ENCODE data around the gene COL24A1.
"Not testable (repeated sequence)": the region's sequence is repeated elsewhere in the genome, so short reads cannot be mapped to it uniquely, and the experiment has no call there.

COL24A1 gene

GRCh38 chr1:85867189-85867588 is 289.4 kb downstream of the COL24A1 start:
- no peak for DNase-seq

- no peak for DNase-seq
Measured at GRCh38 chr1:85865213-85865612, 291.4 kb downstream of the COL24A1 start.

GRCh38 chr1:85864727-85865126 is 291.8 kb downstream of the COL24A1 start:
- no peak for DNase-seq

- DNase-seq: not testable (repeated sequence)
Measured at GRCh38 chr1:85863639-85864038, 292.9 kb downstream of the COL24A1 start.

- DNase-seq: no peak
Measured at GRCh38 chr1:85862456-85862855, 294.1 kb downstream of the COL24A1 start.

GRCh38 chr1:85857991-85858390 is 298.6 kb downstream of the COL24A1 start:
- no peak for DNase-seq

GRCh38 chr1:85850238-85850637 is 306.3 kb downstream of the COL24A1 start:
- DNase-seq: no peak

- DNase-seq: no peak
Measured at GRCh38 chr1:85849660-85850059, 306.9 kb downstream of the COL24A1 start.

- no peak for DNase-seq
Measured at GRCh38 chr1:85847356-85847755, 309.2 kb downstream of the COL24A1 start.

GRCh38 chr1:85846706-85847105 is 309.9 kb downstream of the COL24A1 start:
- DNase-seq: no peak

- no peak for DNase-seq
Measured at GRCh38 chr1:85839459-85839858, 317.1 kb downstream of the COL24A1 start.

- DNase-seq: no peak
Measured at GRCh38 chr1:85838238-85838637, 318.3 kb downstream of the COL24A1 start.

- DNase-seq: no peak
Measured at GRCh38 chr1:85836736-85837135, 319.8 kb downstream of the COL24A1 start.

GRCh38 chr1:85833165-85833564 is 323.4 kb downstream of the COL24A1 start:
- not testable (repeated sequence) for DNase-seq

GRCh38 chr1:85830837-85831236 is 325.7 kb downstream of the COL24A1 start:
- no peak for DNase-seq

GRCh38 chr1:85824066-85824840 is 332.3 kb downstream of the COL24A1 start:
- DNase-seq: no peak

- no peak for DNase-seq
Measured at GRCh38 chr1:85822696-85823095, 333.9 kb downstream of the COL24A1 start.

GRCh38 chr1:85818371-85818770 is 338.2 kb downstream of the COL24A1 start:
- DNase-seq: no peak

- no peak for DNase-seq
Measured at GRCh38 chr1:85816606-85817005, 340.0 kb downstream of the COL24A1 start.

- no peak for DNase-seq
Measured at GRCh38 chr1:85815906-85816305, 340.7 kb downstream of the COL24A1 start.

GRCh38 chr1:85806236-85806965 is 350.2 kb downstream of the COL24A1 start:
- DNase-seq: no peak

- DNase-seq: no peak
Measured at GRCh38 chr1:85801520-85801919, 355.1 kb downstream of the COL24A1 start.

- no peak for DNase-seq
Measured at GRCh38 chr1:85799737-85800136, 356.8 kb downstream of the COL24A1 start.

GRCh38 chr1:85798419-85798818 is 358.2 kb downstream of the COL24A1 start:
- no peak for DNase-seq

All from effector CD4-positive, alpha-beta T cell (primary cell).